HUDEP-2 (cell line): Measurements from ENCODE around the gene HOXA9.
A peak's percentile ranks its signal among the peaks of the same experiment; 100 is the strongest.

Experiments used
- DNase-seq, 76 experiments: peaks; one replicate each; lab custom pipeline; 2025; ENCODE audit not compliant: unreplicated experiment in 76 of 76; lab: John Stamatoyannopoulos, UW

HOXA9 gene

GRCh38 chr7:27155816-27156507 is 9.4 kb downstream of the HOXA9 start:
- no peak for DNase-seq

GRCh38 chr7:27154901-27155815 is 10.2 kb downstream of the HOXA9 start:
- DNase-seq = no peak

GRCh38 chr7:27154369-27154768 is 11.0 kb downstream of the HOXA9 start:
- DNase-seq = no peak

GRCh38 chr7:27153526-27153925 is 11.8 kb downstream of the HOXA9 start:
- DNase-seq = no peak

- DNase-seq = no peak
Observed at GRCh38 chr7:27152816-27153442, 12.4 kb downstream of the HOXA9 start.

- DNase-seq = no peak
Observed at GRCh38 chr7:27151931-27152815, 13.2 kb downstream of the HOXA9 start, which contains the start of gene HOXA3. Gene HOXA3 (minus strand): TSS chr7:27152583. CDS start chr7:27110640, 41,943 bp downstream.

- DNase-seq = no peak
Observed at GRCh38 chr7:27151341-27151930, 13.9 kb downstream of the HOXA9 start.

- DNase-seq = peak in 54 of 76 experiments; percentile 4 to 70 (median 34)
Observed at GRCh38 chr7:27150568-27151340, 14.6 kb downstream of the HOXA9 start.

GRCh38 chr7:27149842-27150567 is 15.3 kb downstream of the HOXA9 start:
- DNase-seq = no peak

GRCh38 chr7:27148756-27149641 is 16.3 kb downstream of the HOXA9 start:
- no peak for DNase-seq

- DNase-seq = no peak
Observed at GRCh38 chr7:27148031-27148755, 17.1 kb downstream of the HOXA9 start.

- no peak for DNase-seq
Observed at GRCh38 chr7:27147199-27148030, 17.9 kb downstream of the HOXA9 start, which contains the start of gene HOXA6. Gene HOXA6 (minus strand): TSS chr7:27147774. CDS start chr7:27147749, 25 bp downstream.

GRCh38 chr7:27146491-27147198 is 18.7 kb downstream of the HOXA9 start:
- no peak for DNase-seq

- DNase-seq = no peak
Observed at GRCh38 chr7:27145914-27146412, 19.4 kb downstream of the HOXA9 start.
